Aorta (tissue), 5 donors: ENCODE results near the gene UQCRC1. TPM values are rescaled to one million over a fixed set of nuclear protein-coding genes. Genes with fewer than 3 reads are reported as not detected.

Experiments used
- ATAC-seq: fragments of 200-7000 bp; cut with Tn5 transposase; one replicate; pipeline ENCODE4 v1.9.1; 2022; ENCODE audit warnings: moderate library complexity; ENCODE audit not compliant: low FRiP score
- DNase-seq, 2 donors: peaks; one replicate each; pipeline ENCODE4 v3.0.0-alpha.2; 2020
- H3K27ac ChIP-seq, 2 donors: one replicate each; pipeline ENCODE4 v1.5.1; 2013; ENCODE audit warnings: low read length in 2 of 2, mild to moderate bottlenecking in 2 of 2, moderate library complexity in 2 of 2, control low read depth in 1 of 2, inconsistent platforms in 1 of 2, low read depth in 1 of 2
- H3K27me3 ChIP-seq, 2 donors: one replicate each; pipeline ENCODE4 v1.6.1; 2013; ENCODE audit warnings: control low read depth in 1 of 2, low read length in 1 of 2, mild to moderate bottlenecking in 1 of 2, moderate library complexity in 1 of 2; ENCODE audit not compliant: insufficient read depth in 2 of 2, control insufficient read depth in 1 of 2
- H3K36me3 ChIP-seq, 2 donors: one replicate each; pipeline ENCODE4 v1.6.1; 2013; ENCODE audit warnings: control low read depth in 1 of 2, low read length in 1 of 2, mild to moderate bottlenecking in 1 of 2; ENCODE audit not compliant: insufficient read depth in 2 of 2, control insufficient read depth in 1 of 2
- H3K4me1 ChIP-seq, 2 donors: one replicate each; pipeline ENCODE4 v1.6.1; 2013; ENCODE audit warnings: low read length in 2 of 2, control low read depth in 1 of 2, mild to moderate bottlenecking in 1 of 2, moderate library complexity in 1 of 2; ENCODE audit not compliant: insufficient read depth in 2 of 2, control insufficient read depth in 1 of 2
- H3K4me3 ChIP-seq, 2 donors: one replicate each; pipeline ENCODE4 v1.5.1; 2013; ENCODE audit warnings: low read length in 2 of 2, control low read depth in 1 of 2, mild to moderate bottlenecking in 1 of 2
- H3K9me3 ChIP-seq: one replicate; pipeline ENCODE4 v1.6.1; 2013; ENCODE audit warnings: mild to moderate bottlenecking, low read length; ENCODE audit not compliant: control insufficient read depth
- WGBS, 2 donors: extraction: QIAGEN DNeasy Blood & Tissue Kit; methylation state at CpG; one replicate each; pipeline ENCODE4 v1.1.7; 2013; 5-methylcytosine and 5-hydroxymethylcytosine counted together
- intact Hi-C, 2 donors: fragments of 100-400 bp; cut with DNase I; formaldehyde crosslinking; loops; one replicate each; pipeline versions ENCODE4 v1.14.2 to v1.15.0; 2022
- polyA plus RNA-seq, 2 donors: library from polyadenylated mRNA; stranded (reverse); fragments of 200-250 nt; gene quantifications; one replicate each; pipeline ENCODE4 v1.2.3, GENCODE V29; 2013
- total RNA-seq, 2 donors: library from RNA; stranded (reverse); fragmentation: NEBNext Ultra II Directional; extraction: Animal tissue kit (Norgen Biotek cat#: 25700); gene quantifications; one replicate each; pipeline ENCODE4 v1.2.1, GENCODE V29; 2021
- donor health status: healthy with polysubstance abuse.
- donor health status: Bipolar disorder and iron deficiency.
- donor health status: DM: no; HTN: no; CAD: no.
- donor health status: DM: no; HTN: no; CAD: no.
- donor health status: DM: yes; HTN: yes; CAD: no.

Gene UQCRC1
- total and polyA plus RNA-seq, 4 donors, result 95.6 to 203 (median 146) TPM

DNA sequence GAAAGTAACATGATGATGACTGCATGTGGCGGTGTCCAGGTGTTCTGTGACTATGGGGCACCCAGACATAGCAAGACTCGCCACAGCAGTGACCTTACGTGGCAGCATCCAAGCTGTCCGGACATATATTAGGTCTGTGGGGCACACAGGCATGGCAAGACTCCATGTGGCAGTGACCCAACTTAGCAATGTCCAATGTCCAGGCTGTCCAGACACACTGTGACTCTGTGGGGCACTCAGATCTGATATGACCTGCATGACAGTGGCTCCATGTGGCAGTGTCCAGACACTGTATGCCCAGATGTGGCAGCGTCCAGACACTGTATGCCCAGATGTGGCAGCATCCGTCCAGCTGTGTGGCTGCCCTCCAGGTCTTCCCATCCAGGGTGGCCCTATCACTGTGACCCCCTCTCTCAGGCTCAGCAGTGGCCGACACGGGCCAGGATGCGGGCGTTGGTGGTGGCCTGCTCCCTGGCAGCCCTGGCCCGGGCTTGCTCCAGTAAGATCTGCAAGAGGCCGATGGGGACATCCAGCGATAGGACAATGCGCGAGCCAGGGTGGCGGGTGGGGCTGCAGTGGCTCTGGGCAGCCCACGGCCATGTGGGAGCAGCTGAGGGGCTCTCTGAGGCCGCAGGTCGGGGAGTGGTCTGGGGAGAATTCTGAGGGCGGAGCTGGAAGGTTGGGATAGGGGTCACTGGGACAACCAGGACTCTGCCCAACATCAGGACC is 46.9 kb downstream of the UQCRC1 start:
- 91 to 92% methylated on average over 20 of the region's 20 CpGs for WGBS, 2 donors
- intact Hi-C loops, result no loop called here

DNA sequence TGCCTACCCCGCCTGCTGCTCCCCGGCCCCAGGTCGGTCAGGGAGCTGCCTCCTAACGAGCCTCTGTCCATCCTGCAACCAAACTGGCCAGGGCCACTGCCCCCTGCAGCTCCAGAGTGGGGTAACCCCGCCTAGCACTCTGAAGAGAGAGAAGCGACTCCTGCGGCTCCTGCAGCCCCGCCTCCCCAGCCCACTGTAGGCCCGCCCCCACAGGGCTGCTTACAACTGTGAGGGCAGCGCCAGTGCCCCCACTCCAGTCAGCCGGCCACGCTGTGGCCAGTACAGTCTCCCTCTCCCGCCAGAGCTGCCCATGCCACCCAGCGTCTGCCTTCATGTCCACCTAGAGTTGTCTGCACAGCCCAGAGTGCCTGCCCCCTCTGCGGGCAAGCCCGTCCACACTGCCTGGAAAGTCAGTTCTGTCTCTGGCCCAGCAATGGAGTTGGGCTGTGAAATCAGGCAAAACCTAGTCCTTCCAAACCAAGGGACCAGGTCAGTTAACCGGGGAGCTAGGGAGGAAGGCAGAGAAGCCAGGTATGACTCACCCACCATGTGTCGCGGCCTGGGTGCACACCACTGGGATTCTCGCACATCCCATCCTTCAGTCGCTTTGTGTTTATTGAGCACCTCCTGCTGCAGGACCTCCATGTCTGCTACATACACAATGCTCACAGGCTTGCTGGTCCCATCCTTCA is 48.3 kb downstream of the UQCRC1 start:
- DNase-seq, result peak; percentile 86 to 89
- Histone ChIP-seq H3K4me3 (peak overlapping the region in 1 of 2 donors; percentile 22), H3K27me3 (no peaks in the 10 kb centered on the region), H3K9me3 (no peaks in the 10 kb centered on the region), H3K4me1 (peaks cover 0 to 3% of the 10 kb centered on the region in 2 donors), H3K36me3 (no peaks in the 10 kb centered on the region), H3K27ac (peak overlapping the region in 1 of 2 donors; percentile 38)
- WGBS, 2 donors, result 21 to 22% methylated on average over 21 of the region's 21 CpGs
- ATAC-seq, result no peak
- intact Hi-C loops, result loop anchor here in 1 of 2 donors (2.0 kb wide), 1 partner anchor 36 kb away; no protein-coding TSS in a partner anchor

More for the DNA sequence above, 46.9 kb downstream of the UQCRC1 start:
- no peak overlapping the region for H3K4me3 ChIP-seq
- DNase-seq (no peak), ATAC-seq (no peak)
- no peaks in the 10 kb centered on the region for H3K36me3 ChIP-seq
- H3K27me3 ChIP-seq, result no peaks in the 10 kb centered on the region
- H3K9me3 ChIP-seq, result no peaks in the 10 kb centered on the region
- no peak overlapping the region for H3K27ac ChIP-seq
- H3K4me1 ChIP-seq, result peaks cover 0 to 3% of the 10 kb centered on the region in 2 donors

DNA sequence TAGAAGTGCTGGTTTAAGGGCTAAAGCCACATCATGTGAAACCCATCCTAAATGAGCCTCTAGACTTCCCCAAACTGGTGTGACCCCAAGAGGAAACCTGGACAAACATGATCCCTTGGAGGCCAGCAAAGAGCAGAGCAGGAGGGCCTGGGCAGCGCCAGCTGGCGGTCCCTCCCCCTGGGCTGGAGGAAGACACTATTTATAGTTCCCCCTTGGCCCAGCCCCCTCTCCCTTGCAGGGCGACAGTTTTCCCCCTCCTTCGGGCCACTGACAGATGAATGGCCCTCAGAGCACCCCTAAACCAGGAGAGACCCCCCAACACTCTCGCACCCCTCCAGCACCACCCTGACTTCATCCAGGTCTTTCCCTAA is 48.8 kb downstream of the UQCRC1 start:
- WGBS, 2 donors, result 0 to 2% methylated on average over 5 of the region's 5 CpGs
- Histone ChIP-seq H3K27ac (peak overlapping the region in 1 of 2 donors; percentile 38), H3K27me3 (no peaks in the 10 kb centered on the region), H3K4me3 (peak overlapping the region in 1 of 2 donors; percentile 22), H3K36me3 (no peaks in the 10 kb centered on the region), H3K4me1 (peaks cover 0 to 3% of the 10 kb centered on the region in 2 donors), H3K9me3 (no peaks in the 10 kb centered on the region)
- DNase-seq (peak in 1 of 2 donors; percentile 73), ATAC-seq (no peak)
- intact Hi-C loops, result loop anchor here in 1 of 2 donors (2.0 kb wide), 1 partner anchor 36 kb away; no protein-coding TSS in a partner anchor

DNA sequence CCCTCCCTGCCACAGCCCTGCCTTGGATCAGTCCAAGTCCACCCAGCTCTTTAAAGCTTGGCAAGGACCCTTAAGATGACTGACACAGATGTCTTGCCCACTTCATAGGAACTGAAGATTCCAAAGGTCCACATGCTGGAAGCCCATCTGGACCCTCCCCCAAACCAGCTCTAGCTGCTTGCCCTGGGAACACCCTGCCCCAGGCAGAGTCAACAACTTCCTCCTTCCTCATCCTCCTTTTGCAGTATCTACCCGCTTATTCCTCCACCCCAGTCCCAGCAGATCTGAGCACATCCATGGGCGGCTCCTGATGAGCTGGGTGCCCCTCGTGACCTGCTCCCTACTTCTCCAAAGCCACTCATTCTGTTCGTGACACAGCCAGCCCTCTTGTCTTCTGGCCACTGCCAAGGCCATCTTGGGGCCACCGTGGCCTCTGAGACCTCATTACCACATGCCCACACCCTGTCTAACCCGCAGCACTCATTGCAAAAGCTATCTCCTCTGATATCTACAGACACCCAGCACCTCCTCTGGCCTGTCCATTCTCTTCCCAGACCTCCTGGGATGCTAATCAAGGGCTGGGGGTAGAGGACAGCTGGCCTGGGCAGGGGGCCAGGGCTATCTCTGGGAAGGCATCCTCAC is 50.8 kb downstream of the UQCRC1 start:
- H3K27me3 ChIP-seq, result no peaks in the 10 kb centered on the region
- ATAC-seq, result no peak
- no peaks in the 10 kb centered on the region for H3K36me3 ChIP-seq
- no peaks in the 10 kb centered on the region for H3K9me3 ChIP-seq
- intact Hi-C loops, result loop anchor here (1.0 to 5.0 kb wide), 2 partner anchors 39 to 77 kb away; partner anchors contain the start of genes COL7A1 (in 1 of the 2) and SLC26A6 (in 1 of the 2)
- H3K4me1 ChIP-seq, result peaks cover 0 to 3% of the 10 kb centered on the region in 2 donors
- DNase-seq, result peak in 1 of 2 donors; percentile 86
- 80 to 83% methylated on average over 6 of the region's 6 CpGs for WGBS, 2 donors
- H3K27ac ChIP-seq, result no peak overlapping the region
- no peak overlapping the region for H3K4me3 ChIP-seq

DNA sequence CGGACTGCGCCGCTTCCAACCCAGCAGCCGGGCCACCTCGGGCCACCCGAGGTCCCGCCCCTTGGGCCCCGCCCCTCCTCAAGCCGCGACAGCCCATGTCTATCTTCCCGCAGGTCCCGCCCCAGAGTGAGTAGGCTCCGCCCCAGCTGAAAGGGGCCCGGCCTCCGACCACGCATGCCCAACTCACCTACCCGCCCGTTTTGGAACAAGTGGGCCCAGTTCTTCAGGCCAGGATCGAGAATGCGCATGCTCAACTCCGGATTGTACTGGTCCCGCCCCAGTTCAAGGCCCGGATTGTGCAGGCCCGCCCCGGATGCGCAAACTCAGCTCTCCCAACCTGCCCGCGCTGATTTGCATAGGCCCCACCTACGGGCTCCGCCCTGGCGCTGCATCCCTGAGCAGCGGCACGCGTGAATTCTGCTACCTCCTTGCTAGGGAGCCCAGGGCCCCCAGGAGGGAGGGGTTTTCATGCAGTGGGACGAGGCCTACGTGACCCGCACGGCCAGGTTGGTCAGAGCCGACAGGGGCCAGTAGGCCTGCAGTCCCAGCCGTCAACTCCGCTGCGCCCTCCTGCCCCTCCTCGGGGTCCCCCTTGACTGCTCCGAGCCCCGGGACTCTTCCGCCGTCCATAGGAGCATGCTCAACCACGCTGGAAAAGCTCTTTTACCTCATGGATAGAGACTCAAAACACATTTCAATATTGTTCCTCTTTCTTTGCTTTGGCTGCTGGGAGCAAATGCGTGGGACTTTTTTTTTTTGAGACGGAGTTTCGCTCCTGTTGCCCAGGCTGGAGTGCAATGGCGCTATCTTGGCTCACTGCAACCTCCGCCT is 52.4 kb downstream of the UQCRC1 start, which contains the start of gene PFKFB4:
TSS of gene PFKFB4 (minus strand) at position 8 of the 831 bp plus-strand sequence. CDS start 26 bp downstream, outside the sequence.
- 0 to 1% methylated on average over 50 to 53 of the region's 53 CpGs for whole genome bisulfite sequencing, 2 donors
- Histone ChIP-seq H3K27me3 (no peaks in the 10 kb centered on the region), H3K4me3 (peak within 1 kb of the TSS; percentile 12 to 59), H3K9me3 (no peaks in the 10 kb centered on the region), H3K4me1 (peaks cover 0 to 3% of the 10 kb centered on the region in 2 donors), H3K36me3 (no peaks in the 10 kb centered on the region), H3K27ac (peak within 1 kb of the TSS in 1 of 2 donors; percentile 29)
- DNase-seq (peak; percentile 99 to 100), ATAC-seq (peak; percentile 95)
- intact Hi-C loops, result loop anchor here in 1 of 2 donors (5.0 kb wide), 1 partner anchor 40 kb away; the partner anchor contains the start of gene COL7A1

DNA sequence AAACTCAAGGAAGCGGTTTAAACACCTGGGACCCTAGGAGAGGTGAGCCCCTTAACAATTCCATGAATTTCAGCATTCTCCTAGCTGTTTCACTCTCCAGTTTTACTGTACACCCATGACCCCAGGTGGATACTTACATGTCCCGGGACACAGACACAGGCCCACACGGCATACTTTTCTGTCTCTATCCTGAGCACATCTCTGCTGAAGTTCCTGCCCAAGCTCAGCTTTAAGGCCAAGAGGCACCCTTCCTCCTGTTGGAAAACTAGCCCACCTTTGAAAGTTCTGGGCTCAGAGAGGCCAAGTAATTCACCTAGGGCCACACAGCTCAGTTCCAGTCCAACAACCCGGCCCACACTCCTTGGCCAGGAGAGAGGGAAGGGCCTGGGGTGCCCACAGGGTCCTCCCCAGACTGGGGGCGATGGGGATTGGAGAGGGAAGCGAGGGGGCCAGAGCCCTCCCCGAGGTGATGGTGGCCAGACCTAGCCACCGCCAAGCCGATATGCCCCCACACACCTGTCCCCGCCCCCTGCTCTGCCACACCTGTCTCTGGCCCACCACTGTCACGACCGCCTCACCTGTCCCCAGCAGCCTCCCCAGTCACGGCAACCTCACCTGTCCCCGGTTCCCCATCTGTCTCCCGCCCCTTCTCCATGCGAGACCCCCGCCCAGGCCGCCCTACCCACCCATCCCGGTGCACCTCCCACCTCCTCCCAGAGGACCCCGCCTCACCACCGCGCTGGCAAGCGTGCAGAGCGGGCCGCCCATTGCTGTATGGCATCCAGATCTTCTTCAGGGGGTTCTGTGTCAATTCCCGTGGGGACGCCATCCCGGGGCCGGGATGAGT is 53.3 kb downstream of the UQCRC1 start:
- no peak overlapping the region for H3K27ac ChIP-seq
- no peaks in the 10 kb centered on the region for H3K9me3 ChIP-seq
- WGBS, 2 donors, result 15 to 17% methylated on average over 26 to 29 of the region's 29 CpGs
- H3K4me1 ChIP-seq, result peaks cover 0 to 3% of the 10 kb centered on the region in 2 donors
- intact Hi-C loops, result loop anchor here in 1 of 2 donors (5.0 kb wide), 1 partner anchor 41 kb away; the partner anchor contains the start of gene COL7A1
- DNase-seq, result no peak
- peak overlapping the region; percentile 12 to 47 for H3K4me3 ChIP-seq
- ATAC-seq, result no peak
- no peaks in the 10 kb centered on the region for H3K36me3 ChIP-seq
- no peaks in the 10 kb centered on the region for H3K27me3 ChIP-seq

DNA sequence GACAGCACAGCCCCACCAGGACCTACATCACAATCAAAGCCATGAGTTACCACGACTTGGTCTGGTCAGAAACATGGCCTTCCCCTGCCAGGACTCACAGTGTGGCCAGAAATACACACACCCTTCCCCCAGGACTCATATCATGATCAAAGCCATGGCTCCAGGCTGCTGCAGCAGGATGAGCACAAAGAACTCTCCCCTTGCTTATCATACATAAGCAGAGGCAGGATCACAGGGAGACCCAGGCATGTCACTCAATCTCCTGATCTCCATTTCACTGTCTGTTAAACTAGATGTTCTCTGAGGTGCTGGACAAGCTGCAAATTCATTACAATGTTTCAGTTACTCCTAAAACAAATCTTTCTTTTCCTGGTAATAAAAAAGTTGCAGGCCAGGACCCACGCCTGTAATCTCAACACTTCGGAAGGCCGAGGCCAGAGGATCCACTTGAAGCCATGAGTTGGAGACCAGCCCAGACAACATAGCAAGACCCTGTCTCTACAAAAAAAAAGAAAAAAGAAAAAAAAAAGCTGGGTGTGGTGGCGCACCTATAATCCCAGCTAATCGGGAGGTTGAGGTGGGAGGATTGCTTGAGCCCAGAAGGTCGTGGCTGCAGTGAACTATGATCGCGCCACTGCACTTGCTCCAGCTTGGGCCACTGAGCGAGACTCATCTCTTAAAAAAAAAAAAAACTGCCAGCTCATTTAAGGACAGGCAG is 54.1 kb downstream of the UQCRC1 start:
- ATAC-seq (no peak), DNase-seq (no peak)
- H3K4me1 ChIP-seq, result peaks cover 0 to 3% of the 10 kb centered on the region in 2 donors
- no peak overlapping the region for H3K4me3 ChIP-seq
- H3K9me3 ChIP-seq, result no peaks in the 10 kb centered on the region
- no peak overlapping the region for H3K27ac ChIP-seq
- 91 to 92% methylated on average over 10 of the region's 10 CpGs for WGBS, 2 donors
- intact Hi-C loops, result loop anchor here in 1 of 2 donors (5.0 kb wide), 1 partner anchor 42 kb away; the partner anchor contains the start of gene COL7A1
- H3K36me3 ChIP-seq, result no peaks in the 10 kb centered on the region
- no peaks in the 10 kb centered on the region for H3K27me3 ChIP-seq
